GM19240 (cell line): ENCODE data around the gene CNN2.
"Not testable (repeated sequence)": the region's sequence is repeated elsewhere in the genome, so short reads cannot be mapped to it uniquely, and the experiment has no call there.

Experiments used
- DNase-seq: peaks from one replicate; pipeline ENCODE4 v3.0.0; 2011; ENCODE audit warnings: low spot score; ENCODE audit not compliant: insufficient read length

The CNN2 gene

DNA sequence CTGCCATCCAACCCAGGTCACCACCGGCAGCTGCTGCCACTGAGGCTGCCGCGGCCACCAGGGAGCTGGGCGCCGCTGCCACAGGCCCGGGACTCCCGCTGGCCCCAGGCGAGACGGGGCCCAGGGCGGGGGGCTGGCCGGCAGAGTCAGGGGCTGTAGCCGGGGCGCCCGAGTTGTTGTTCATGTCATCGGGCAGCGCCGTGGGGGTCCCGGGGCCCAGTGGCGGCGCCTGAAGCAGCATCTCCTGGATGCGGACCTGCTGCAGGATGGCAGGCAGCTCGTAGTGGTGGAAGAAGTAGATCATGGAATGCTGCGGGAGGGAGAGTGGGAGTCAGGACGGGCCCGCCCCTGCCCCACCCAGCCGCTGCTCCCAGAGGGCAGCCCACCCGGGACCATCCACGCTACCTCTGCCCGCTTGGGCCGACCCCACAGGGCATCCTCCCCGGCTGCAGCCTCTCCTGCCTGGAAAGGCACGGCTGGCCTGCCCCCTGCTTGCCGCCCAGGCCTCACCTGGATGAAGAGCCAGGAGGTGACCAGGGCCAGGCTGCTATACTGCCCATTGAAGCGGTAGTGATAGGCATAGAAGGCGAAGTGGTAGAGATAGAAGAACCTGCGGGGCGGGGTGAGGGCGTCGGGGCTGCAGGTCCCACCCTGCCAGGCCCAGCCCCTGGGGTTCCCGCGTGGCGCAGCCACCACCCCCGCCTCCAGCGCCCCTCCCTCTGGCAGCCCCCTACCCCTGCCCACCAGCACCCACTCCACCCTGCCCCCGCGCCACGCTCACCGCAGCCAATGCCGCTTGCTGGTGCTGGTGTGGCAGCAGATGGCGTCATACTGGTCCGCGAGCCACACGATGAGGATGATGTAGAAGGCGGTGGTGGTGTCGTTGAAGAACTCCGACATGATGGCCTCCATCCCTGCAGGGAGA is 15.6 kb upstream of the CNN2 start:
- no peak for DNase-seq

DNA sequence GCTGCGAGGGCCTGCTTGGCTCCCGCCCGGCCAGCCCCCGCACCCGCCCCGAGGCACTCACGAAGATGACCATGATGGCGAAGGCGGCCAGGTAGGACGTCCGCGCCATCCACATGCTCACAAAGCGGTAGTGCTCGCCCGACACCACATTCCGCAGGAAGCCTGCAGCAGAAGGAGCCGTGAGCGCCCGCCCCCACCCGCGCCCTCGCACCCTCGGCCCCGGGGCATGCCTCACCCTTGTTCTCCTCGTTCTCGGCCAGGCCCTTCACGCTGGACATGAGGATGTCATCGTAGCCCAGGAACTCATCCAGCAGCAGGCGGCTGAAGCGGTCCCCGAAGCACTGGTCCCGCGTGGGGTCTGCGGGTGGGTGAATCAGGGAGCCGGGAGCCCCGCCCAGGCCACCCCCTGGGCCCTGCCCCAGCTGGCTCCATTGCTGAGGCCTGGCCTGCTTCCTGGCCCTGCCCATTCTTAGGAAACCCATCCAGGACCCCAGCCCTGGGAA is 14.5 kb upstream of the CNN2 start:
- no peak for DNase-seq

DNA sequence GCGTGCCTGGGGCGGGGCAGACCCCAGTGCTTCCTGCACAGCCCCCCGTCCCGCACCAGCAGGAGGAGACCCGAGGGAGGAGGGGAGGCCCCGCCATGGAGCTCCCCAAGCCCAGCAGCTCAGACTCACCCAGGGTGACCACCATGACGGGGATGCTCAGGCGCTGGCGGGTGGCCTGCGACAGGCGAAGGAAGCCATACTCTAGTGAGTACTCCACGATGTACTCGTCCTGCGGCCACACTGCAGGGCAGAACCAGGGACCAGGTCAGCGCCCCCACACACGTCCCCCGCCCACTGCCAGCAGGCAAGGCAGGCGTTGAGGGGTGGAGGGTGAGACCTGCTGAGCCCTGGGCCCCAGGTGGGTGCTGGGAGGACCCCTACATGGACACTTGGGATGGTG is 14.1 kb upstream of the CNN2 start:
- DNase-seq = no peak

- DNase-seq = no peak
Measured at GRCh38 chr19:1013218-1013617, 13.2 kb upstream of the CNN2 start.

DNA sequence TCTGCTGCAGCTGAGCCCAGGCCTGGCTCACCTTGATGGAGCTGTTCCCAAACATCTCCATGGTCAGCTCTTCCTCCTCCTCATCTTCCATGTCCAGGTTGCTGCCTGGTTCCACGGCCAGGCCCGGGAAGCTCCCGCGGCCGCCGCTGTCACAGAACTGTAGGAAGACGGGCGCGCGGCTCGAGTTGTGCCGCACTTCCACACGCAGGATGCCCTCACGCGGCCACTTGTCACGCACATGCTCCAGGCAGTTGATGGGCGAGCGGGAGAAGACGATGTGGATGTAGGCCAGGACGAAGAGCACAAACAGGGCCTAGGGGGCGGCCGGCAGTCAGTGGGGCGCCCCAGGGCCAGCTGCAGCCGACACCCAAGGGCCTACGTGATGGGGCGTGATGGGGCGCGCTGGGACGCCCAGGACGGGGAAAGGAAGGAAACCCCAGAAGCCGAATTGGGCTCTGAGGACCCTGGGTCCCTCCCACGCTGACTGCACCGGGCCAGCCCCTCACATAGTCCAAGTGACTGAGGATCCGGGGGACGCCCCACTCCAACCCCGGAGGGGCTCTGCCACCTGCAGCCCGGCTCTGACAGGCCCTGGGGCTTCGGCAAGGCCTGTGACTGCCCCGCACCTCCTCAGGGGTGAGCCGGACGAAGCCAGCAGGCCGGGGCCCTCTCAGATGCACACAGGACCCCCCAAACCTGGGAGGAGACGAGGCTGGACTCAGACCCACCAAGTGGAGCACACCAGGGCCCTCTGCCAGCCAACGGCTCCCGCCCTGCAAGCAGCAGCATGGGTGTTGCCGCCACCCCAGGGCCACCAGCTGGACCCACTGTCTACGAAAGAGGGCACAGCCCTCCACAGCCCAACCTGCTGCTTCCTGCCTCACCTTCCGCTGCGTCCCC is 12.0 kb upstream of the CNN2 start:
- DNase-seq = no peak

DNA sequence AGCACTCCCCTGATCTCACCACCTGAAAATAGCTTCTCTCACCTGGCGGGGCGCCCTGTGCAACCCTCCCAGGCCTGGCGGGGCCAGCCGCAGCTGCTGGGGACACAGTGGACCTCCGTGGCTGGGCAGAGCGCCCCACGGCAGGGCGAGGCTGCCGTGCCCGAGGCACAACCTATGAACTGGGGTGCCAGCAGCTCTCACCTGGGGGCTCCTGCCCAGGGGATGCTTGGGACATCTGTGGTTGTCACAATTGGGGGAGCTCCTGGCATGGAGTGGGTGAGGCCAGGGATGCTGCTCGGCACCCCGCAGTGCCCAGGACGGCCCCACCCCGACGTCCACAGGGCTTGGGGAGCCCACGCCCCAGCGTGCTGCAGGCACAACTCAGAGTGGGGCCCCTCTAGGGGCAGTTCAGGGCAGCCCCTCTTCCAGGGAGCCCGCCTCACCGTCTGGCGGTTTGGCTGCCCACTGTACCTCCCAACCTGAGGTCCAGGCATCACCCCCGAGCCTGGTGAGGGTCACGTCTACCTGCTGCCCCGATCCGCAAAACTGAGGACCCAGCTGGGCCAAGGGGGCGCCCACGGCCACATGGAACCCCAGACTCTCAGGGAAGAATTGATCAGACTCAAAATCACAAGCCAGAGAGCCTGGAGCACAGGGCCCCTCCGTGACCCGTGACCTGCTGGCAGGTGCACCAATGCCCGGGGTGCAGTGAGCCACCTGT is 11.2 kb upstream of the CNN2 start:
- DNase-seq = no peak

GRCh38 chr19:1015782-1016646 is 10.4 kb upstream of the CNN2 start:
- DNase-seq = no peak

DNA sequence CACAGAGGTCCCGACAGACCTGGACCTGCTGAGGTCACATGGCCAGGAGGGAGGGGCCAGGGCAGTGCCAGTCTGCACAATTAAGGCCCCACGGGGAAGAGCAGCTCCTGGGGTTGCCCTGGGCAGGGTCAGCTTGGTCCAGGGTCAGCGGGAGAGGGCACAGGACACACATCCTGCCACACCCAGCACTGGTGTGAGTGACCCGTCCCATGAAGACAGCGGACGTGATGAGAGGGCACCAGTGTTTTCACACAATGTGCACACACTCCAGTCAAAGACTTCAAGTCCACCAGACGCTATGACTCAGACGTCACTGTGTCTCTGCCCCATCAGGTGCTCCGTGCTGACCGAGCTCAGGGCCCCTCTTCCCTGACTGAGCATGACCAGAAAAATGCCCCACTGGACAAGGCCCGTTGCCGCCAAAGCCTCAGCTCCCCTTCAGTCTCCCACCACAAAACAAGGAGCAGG is 9.7 kb upstream of the CNN2 start:
- DNase-seq = no peak

- DNase-seq = no peak
Measured at GRCh38 chr19:1017115-1017905, 9.1 kb upstream of the CNN2 start.

DNA sequence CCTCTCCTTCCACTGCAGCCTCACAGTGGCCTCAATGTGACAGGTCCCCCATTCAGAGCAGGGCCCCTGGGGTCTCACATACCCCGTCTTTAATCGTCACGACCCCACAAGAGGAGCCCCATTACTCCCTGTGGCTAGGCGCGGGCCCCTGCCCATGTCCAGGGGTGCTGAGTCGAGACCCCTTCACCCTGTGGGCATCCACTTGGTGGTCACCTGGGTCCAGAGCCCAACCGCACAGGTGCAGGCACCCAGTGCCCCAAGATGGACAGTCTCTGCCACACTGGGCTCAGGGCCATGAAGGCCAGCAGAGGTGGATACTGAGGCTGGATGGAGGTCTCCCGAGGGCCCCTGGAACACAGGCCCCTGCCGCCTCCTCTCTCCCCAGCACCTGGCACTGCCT is 8.5 kb upstream of the CNN2 start:
- no peak for DNase-seq

- DNase-seq = no peak
Measured at GRCh38 chr19:1018393-1018792, 8.0 kb upstream of the CNN2 start.

DNA sequence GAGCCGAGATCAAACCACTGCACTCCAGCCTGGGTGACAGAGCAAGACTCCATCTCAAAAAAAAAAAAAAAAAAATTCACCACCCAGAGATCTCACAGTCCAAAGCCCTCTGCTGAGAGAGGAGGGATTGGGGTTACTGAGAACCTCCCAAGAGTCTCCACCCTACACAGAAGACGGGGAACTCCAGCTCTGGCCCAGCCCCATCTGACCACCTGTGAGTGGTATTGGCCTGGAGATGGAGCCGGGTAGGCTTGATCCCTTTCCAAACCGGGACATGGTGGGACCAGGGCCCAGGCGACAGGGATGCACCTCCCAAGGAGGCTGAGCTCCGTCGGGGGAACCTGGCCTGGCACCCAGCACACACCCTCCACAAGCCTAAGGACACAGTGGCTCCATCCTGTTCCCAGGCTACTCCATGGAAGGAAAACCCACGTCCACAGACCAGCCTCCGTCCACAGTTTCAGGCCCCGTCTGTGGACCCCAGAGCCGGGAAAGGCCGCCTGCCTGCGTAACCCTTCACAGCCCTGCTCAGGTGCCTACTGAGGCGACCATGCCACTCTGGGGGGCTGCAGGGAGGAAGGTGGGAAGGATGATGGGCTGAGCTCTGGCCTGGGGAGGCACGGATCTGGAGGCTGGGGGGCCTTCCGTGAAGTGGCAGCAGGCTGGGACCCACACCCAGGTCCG is 7.3 kb upstream of the CNN2 start:
- DNase-seq = no peak

DNA sequence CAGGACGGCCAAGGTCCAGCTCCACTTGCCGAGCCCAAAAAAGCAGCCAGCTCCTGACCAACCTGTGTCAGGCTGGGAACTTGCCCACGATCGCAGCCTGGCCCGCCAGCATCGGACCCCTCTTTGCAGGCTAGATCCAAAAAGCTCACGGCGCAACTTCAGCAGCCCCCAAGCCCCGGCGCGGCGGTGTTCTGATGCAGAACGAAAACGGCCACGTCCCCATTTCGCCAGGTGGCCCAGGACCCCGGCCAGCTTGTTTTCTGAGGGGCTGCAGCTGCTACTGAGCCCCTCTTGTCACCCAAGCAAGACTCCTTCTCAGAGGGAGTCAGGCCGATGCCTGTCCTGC is 6.8 kb upstream of the CNN2 start:
- no peak for DNase-seq

DNA sequence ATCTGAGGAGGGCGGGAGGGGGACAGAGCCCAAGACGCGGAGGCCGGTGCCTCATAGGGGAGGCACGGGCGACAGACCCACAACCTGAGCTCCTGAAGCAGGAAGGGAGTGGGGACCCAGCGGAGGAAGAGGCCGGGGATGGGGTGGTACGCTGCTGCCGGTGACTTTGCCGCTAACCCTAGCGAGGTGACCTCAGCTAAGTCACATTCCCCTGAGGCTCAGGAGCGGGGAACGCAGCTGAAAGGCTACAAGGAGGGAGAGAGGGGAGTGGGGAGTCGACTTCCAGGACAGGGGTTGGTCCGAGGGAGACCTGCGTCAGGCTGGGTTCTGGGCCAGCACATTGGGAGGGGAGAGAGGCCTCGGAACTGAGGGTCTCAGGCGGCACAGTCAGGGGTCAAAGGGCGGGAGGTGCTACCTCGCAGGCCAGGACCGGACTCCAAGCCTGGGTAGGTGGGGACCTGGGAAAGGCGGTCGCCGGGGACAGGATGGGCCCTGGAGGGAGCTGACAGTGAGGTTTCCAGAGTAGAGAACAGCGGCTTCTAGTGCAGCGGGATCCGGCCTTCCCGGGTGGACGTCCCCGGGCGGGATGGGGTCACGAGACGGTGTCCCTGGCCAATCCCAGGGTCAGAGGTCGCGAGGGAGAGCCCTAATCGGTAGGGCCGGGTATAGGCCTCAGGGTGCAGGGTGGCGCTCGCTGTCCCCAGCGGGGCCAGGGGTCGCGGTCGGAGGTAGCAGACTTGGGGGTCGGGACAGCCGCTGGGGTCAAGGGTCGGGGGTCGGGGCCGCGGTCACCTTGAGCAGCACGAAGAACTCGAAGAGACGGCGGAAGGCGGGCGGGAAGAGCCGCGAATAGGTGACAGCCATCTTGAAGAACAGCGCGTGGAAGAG is 6.2 kb upstream of the CNN2 start:
- DNase-seq = no peak

GRCh38 chr19:1020868-1021425 is 5.5 kb upstream of the CNN2 start, which contains the start of gene TMEM259:
Gene TMEM259 (minus strand): TSS chr19:1021123. CDS start chr19:1020996, 127 bp downstream.
- peak; percentile 99 for DNase-seq

- DNase-seq = not testable (repeated sequence)
Measured at GRCh38 chr19:1023883-1024188, 2.6 kb upstream of the CNN2 start.

DNA sequence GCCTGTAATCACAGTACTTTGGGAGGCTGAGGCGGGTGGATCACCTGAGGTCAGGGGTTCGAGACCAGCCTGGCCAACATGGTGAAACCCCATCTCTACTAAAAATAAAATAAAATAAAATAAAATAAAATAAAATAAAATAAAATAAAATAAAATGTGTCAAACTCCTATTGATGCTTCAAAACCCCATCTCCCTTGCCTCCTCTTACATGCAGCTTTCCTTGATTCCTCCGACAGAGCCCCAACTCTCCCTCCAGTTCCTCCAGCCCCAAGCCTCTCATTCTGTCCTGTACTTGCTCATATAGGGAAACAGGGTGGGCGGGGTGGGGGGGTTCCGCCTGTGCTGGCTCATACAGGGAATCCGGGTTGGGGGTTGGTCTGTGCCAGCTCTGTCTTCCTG is 1.3 kb upstream of the CNN2 start:
- DNase-seq = not testable (repeated sequence)
